Calu3 (cell line): ENCODE data around the gene SIGLEC9. TPM values are rescaled to one million over a fixed set of nuclear protein-coding genes. Genes with fewer than 3 reads are reported as not detected.

Experiments used
- BruUV-seq: library from RNA; stranded (reverse); fragments of 400-500 nt; replicated peaks from 2 replicates; lab custom pipeline; 2021; lab: Mats Ljungman, UMichigan
- CTCF ChIA-PET: fragments of 300-600 bp; sonication (Branson Sonifier 250); formaldehyde crosslinking; loops from one replicate; lab custom pipeline; 2022; ENCODE audit warnings: antibody characterized with exemption; lab: Charles Lee
- DNase-seq: peaks from one replicate; pipeline ENCODE4 v3.0.0; 2022
- H3K27ac Mint-ChIP-seq: one replicate; pipeline ENCODE4 v1.8.0; 2022; ENCODE audit warnings: mixed read lengths; ENCODE audit not compliant: unreplicated experiment
- H3K27me3 Mint-ChIP-seq: one replicate; pipeline ENCODE4 v1.8.0; 2022; ENCODE audit warnings: mixed read lengths; ENCODE audit not compliant: unreplicated experiment
- H3K36me3 Mint-ChIP-seq: one replicate; pipeline ENCODE4 v1.8.0; 2022; ENCODE audit warnings: mild to moderate bottlenecking, moderate library complexity, mixed read lengths; ENCODE audit not compliant: insufficient read depth, unreplicated experiment
- H3K4me1 Mint-ChIP-seq: one replicate; pipeline ENCODE4 v1.8.0; 2022; ENCODE audit warnings: mild to moderate bottlenecking, low read depth, mixed read lengths; ENCODE audit not compliant: unreplicated experiment
- H3K4me3 Mint-ChIP-seq: one replicate; pipeline ENCODE4 v1.8.0; 2022; ENCODE audit warnings: mild to moderate bottlenecking, low read depth, moderate library complexity, mixed read lengths; ENCODE audit not compliant: unreplicated experiment
- H3K9me3 Mint-ChIP-seq: one replicate; pipeline ENCODE4 v1.8.0; 2022; ENCODE audit warnings: low read depth, mixed read lengths; ENCODE audit not compliant: unreplicated experiment
- CTCF ChIP-seq: fragments of 200-600 bp; IDR thresholded peaks from one replicate; pipeline ENCODE4 v1.8.0; 2022; ENCODE audit warnings: antibody characterized with exemption; ENCODE audit not compliant: unreplicated experiment
- intact Hi-C: fragments of 100-400 bp; cut with micrococcal nuclease; formaldehyde crosslinking; loops from one replicate; pipeline ENCODE4 v1.10.0; 2022; ENCODE audit not compliant: unreplicated experiment
- total RNA-seq: library from RNA; stranded (reverse); gene quantifications from 2 replicates; pipeline ENCODE4 v1.2.3, GENCODE V29; 2022

Gene SIGLEC9
- total RNA-seq, 1 experiment from 2014 or later: not detected

DNA sequence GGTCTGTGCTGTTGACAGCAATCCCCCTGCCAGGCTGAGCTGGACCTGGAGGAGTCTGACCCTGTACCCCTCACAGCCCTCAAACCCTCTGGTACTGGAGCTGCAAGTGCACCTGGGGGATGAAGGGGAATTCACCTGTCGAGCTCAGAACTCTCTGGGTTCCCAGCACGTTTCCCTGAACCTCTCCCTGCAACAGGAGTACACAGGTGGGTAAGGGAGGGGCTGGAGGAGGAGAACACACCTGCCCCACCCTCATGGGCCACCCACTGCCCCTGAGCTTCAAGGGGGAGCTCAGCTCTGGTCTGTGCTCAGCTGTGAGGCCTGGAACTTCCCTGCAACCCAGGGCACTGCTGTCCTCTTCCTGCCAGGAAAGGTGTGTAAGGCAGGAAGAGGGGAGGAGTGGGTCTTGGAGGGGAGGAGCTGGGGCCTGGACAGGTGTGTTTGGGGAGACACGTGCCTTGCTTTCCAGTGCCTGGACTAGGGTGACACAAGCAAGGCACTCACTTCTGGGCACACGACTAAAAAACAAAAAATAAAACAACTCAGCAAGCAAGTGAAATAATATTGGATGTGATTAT is 21.3 kb downstream of the SIGLEC9 start:
- intact Hi-C loops: no loop called here

DNA sequence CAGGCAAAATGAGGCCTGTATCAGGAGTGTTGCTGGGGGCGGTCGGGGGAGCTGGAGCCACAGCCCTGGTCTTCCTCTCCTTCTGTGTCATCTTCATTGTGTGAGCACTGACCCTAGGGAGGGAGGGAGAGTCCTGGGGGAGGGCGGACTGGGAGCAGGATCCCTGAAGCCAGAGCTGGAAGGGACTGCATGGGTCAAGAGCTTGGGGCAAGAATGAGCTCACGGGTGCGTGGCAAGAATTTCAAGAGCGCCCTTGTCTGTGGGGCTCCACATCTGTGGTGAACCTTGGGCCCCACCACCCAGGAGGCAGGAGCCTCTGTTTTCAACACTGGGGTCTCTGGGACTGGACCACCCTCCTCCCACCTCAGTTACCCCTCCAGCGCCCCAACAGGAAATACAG is 22.0 kb downstream of the SIGLEC9 start:
- Mint-ChIP-seq H3K27me3 (peaks cover 96% of the 10 kb centered on the region), H3K4me3 (no peak overlapping the region), H3K9me3 (no peaks in the 10 kb centered on the region), H3K27ac (no peak overlapping the region), H3K36me3 (no peaks in the 10 kb centered on the region), H3K4me1 (no peaks in the 10 kb centered on the region)
- TF ChIP-seq CTCF: no peak
- BruUV-seq: no TSS peak
- intact Hi-C loops: no loop called here
- DNase-seq: no peak
- CTCF ChIA-PET: interaction anchor here (0.6 to 1.4 kb wide), 2 partner anchors 8 to 126 kb away, joined by 3 to 4 read pairs; no protein-coding TSS in a partner anchor

More for the DNA sequence above, 21.3 kb downstream of the SIGLEC9 start:
- H3K27me3 Mint-ChIP-seq: peaks cover 96% of the 10 kb centered on the region
- DNase-seq: no peak
- H3K36me3 Mint-ChIP-seq: no peaks in the 10 kb centered on the region
- H3K9me3 Mint-ChIP-seq: no peaks in the 10 kb centered on the region
- no peaks in the 10 kb centered on the region for H3K4me1 Mint-ChIP-seq
- H3K4me3 Mint-ChIP-seq: no peak overlapping the region
- H3K27ac Mint-ChIP-seq: no peak overlapping the region
- no peak for TF ChIP-seq CTCF
- CTCF ChIA-PET: interaction anchor here (0.7 to 1.4 kb wide), 2 partner anchors 8 to 11 kb away, joined by 3 to 4 read pairs; no protein-coding TSS in a partner anchor
- no TSS peak for BruUV-seq

- intact Hi-C loops: no loop called here
- Mint-ChIP-seq H3K4me1 (no peaks in the 10 kb centered on the region), H3K36me3 (no peaks in the 10 kb centered on the region), H3K4me3 (no peak overlapping the region), H3K9me3 (no peaks in the 10 kb centered on the region), H3K27ac (no peak overlapping the region), H3K27me3 (peaks cover 96% of the 10 kb centered on the region)
- no peak for TF ChIP-seq CTCF
- BruUV-seq: no TSS peak
- DNase-seq: no peak
- CTCF ChIA-PET: interaction anchor here (0.6 to 1.2 kb wide), 2 partner anchors 28 to 127 kb away, joined by 3 read pairs; no protein-coding TSS in a partner anchor
Measured at GRCh38 chr19:51147663-51148062, 23.0 kb downstream of the SIGLEC9 start.

- CTCF ChIA-PET: interaction anchor here (0.6 to 1.2 kb wide), 2 partner anchors 29 to 820 kb away, joined by 3 read pairs; no protein-coding TSS in a partner anchor
Measured at GRCh38 chr19:51148580-51148979, 23.9 kb downstream of the SIGLEC9 start.

More at GRCh38 chr19:51148580-51148979, 23.9 kb downstream of the SIGLEC9 start:
- H3K4me1 Mint-ChIP-seq: no peaks in the 10 kb centered on the region
- H3K27ac Mint-ChIP-seq: no peak overlapping the region
- no peak overlapping the region for H3K4me3 Mint-ChIP-seq
- no peaks in the 10 kb centered on the region for H3K9me3 Mint-ChIP-seq
- no peak for DNase-seq
- TF ChIP-seq CTCF: no peak
- intact Hi-C loops: no loop called here
- H3K36me3 Mint-ChIP-seq: no peaks in the 10 kb centered on the region
- H3K27me3 Mint-ChIP-seq: peaks cover 96% of the 10 kb centered on the region
- BruUV-seq: no TSS peak
